Measurements from ENCODE around the gene MCOLN3.

Gene MCOLN3

GRCh38 chr1:85085417-85085816, 37.1 kb upstream of the MCOLN3 start:
- POLR2A ChIA-PET: no interaction called here
- H3K9me3 ChIP-seq (ENCODE audit: control insufficient read depth, insufficient read depth, low read depth, low read length): no peaks in the 10 kb centered on the region
- no peak overlapping the region for H3K4me3 ChIP-seq (ENCODE audit: low read depth, low read length)
- no peak overlapping the region for H3K27ac ChIP-seq (ENCODE audit: extremely low read depth, low read depth, low read length)
- H3K36me3 ChIP-seq (ENCODE audit: control insufficient read depth in 2 of 2, insufficient read depth in 1 of 2, low read length in 2 of 2): peaks cover 0 to 32% of the 10 kb centered on the region in 2 experiments; a peak in 1 of 3 replicates
- no peaks in the 10 kb centered on the region for H3K4me1 ChIP-seq (ENCODE audit: control insufficient read depth, insufficient read depth, low read length)
- CTCF ChIA-PET: interaction anchor here (0.6 to 1.5 kb wide), 3 partner anchors 24 to 169 kb away, joined by 4 read pairs; no protein-coding TSS in a partner anchor
- TF ChIP-seq, protein P1, sequence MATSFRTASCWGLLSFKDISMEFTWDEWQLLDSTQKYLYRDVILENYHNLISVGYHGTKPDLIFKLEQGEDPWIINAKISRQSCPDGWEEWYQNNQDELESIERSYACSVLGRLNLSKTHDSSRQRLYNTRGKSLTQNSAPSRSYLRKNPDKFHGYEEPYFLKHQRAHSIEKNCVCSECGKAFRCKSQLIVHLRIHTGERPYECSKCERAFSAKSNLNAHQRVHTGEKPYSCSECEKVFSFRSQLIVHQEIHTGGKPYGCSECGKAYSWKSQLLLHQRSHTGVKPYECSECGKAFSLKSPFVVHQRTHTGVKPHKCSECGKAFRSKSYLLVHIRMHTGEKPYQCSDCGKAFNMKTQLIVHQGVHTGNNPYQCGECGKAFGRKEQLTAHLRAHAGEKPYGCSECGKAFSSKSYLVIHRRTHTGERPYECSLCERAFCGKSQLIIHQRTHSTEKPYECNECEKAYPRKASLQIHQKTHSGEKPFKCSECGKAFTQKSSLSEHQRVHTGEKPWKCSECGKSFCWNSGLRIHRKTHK (tag by site-specific recombination; IDR thresholded peaks at IDR 0.05): no peak
- TF ChIP-seq ZNF76 (tag by site-specific recombination; IDR thresholded peaks at IDR 0.05; ENCODE audit: borderline replicate concordance, low read depth) (no peak), KLF10 (tag by site-specific recombination; IDR thresholded peaks at IDR 0.05) (no peak), KLF9 (tag by site-specific recombination; IDR thresholded peaks at IDR 0.05; ENCODE audit: low read depth) (no peak), ZSCAN23 (tag by site-specific recombination; IDR thresholded peaks at IDR 0.05) (no peak), ZNF214 (tag by site-specific recombination; IDR thresholded peaks at IDR 0.05; ENCODE audit: borderline replicate concordance) (no peak), ZNF501 (tag by site-specific recombination; IDR thresholded peaks at IDR 0.05) (no peak), ZNF138 (tag by site-specific recombination; IDR thresholded peaks at IDR 0.05; ENCODE audit: borderline replicate concordance) (no peak), PRDM6 (tag by site-specific recombination; IDR thresholded peaks at IDR 0.05) (no peak), ZSCAN18 (tag by site-specific recombination; IDR thresholded peaks at IDR 0.05) (no peak), ZBTB17 (tag by site-specific recombination; IDR thresholded peaks at IDR 0.05) (no peak), ZNF146 (tag by site-specific recombination; IDR thresholded peaks at IDR 0.05) (no peak)
- TF ChIP-seq, protein P2, sequence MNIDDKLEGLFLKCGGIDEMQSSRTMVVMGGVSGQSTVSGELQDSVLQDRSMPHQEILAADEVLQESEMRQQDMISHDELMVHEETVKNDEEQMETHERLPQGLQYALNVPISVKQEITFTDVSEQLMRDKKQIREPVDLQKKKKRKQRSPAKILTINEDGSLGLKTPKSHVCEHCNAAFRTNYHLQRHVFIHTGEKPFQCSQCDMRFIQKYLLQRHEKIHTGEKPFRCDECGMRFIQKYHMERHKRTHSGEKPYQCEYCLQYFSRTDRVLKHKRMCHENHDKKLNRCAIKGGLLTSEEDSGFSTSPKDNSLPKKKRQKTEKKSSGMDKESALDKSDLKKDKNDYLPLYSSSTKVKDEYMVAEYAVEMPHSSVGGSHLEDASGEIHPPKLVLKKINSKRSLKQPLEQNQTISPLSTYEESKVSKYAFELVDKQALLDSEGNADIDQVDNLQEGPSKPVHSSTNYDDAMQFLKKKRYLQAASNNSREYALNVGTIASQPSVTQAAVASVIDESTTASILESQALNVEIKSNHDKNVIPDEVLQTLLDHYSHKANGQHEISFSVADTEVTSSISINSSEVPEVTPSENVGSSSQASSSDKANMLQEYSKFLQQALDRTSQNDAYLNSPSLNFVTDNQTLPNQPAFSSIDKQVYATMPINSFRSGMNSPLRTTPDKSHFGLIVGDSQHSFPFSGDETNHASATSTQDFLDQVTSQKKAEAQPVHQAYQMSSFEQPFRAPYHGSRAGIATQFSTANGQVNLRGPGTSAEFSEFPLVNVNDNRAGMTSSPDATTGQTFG (tag by site-specific recombination; IDR thresholded peaks at IDR 0.05; ENCODE audit: borderline replicate concordance): no peak
- TF ChIP-seq, protein P3, sequence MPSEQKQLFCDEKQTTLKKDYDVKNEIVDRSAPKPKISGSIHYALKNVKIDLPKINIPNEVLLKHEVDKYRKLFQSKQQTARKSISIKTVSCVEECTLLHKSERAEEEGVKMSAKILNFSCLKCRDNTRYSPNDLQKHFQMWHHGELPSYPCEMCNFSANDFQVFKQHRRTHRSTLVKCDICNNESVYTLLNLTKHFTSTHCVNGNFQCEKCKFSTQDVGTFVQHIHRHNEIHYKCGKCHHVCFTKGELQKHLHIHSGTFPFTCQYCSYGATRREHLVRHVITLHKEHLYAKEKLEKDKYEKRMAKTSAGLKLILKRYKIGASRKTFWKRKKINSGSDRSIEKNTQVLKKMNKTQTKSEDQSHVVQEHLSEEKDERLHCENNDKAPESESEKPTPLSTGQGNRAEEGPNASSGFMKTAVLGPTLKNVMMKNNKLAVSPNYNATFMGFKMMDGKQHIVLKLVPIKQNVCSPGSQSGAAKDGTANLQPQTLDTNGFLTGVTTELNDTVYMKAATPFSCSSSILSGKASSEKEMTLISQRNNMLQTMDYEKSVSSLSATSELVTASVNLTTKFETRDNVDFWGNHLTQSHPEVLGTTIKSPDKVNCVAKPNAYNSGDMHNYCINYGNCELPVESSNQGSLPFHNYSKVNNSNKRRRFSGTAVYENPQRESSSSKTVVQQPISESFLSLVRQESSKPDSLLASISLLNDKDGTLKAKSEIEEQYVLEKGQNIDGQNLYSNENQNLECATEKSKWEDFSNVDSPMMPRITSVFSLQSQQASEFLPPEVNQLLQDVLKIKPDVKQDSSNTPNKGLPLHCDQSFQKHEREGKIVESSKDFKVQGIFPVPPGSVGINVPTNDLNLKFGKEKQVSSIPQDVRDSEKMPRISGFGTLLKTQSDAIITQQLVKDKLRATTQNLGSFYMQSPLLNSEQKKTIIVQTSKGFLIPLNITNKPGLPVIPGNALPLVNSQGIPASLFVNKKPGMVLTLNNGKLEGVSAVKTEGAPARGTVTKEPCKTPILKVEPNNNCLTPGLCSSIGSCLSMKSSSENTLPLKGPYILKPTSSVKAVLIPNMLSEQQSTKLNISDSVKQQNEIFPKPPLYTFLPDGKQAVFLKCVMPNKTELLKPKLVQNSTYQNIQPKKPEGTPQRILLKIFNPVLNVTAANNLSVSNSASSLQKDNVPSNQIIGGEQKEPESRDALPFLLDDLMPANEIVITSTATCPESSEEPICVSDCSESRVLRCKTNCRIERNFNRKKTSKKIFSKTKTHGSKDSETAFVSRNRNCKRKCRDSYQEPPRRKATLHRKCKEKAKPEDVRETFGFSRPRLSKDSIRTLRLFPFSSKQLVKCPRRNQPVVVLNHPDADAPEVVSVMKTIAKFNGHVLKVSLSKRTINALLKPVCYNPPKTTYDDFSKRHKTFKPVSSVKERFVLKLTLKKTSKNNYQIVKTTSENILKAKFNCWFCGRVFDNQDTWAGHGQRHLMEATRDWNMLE (tag by site-specific recombination; conservative IDR thresholded peaks at IDR 0.05; ENCODE audit: low read depth): no peak
